Stimulated activated CD8-positive, alpha-beta memory T cell treated with anti-CD3 and anti-CD28 coated beads, Interleukin-12 subunit alpha, Interleukin-12 subunit beta, amount 100 ng/mL, for 1 hour (primary cell): Measurements from ENCODE around the gene CERS5.

Experiments used
- DNase-seq: peaks from one replicate; pipeline ENCODE4 v3.0.0-alpha.2; 2020; ENCODE audit warnings: low read depth

CERS5 gene, protein sequence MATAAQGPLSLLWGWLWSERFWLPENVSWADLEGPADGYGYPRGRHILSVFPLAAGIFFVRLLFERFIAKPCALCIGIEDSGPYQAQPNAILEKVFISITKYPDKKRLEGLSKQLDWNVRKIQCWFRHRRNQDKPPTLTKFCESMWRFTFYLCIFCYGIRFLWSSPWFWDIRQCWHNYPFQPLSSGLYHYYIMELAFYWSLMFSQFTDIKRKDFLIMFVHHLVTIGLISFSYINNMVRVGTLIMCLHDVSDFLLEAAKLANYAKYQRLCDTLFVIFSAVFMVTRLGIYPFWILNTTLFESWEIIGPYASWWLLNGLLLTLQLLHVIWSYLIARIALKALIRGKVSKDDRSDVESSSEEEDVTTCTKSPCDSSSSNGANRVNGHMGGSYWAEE

DNA sequence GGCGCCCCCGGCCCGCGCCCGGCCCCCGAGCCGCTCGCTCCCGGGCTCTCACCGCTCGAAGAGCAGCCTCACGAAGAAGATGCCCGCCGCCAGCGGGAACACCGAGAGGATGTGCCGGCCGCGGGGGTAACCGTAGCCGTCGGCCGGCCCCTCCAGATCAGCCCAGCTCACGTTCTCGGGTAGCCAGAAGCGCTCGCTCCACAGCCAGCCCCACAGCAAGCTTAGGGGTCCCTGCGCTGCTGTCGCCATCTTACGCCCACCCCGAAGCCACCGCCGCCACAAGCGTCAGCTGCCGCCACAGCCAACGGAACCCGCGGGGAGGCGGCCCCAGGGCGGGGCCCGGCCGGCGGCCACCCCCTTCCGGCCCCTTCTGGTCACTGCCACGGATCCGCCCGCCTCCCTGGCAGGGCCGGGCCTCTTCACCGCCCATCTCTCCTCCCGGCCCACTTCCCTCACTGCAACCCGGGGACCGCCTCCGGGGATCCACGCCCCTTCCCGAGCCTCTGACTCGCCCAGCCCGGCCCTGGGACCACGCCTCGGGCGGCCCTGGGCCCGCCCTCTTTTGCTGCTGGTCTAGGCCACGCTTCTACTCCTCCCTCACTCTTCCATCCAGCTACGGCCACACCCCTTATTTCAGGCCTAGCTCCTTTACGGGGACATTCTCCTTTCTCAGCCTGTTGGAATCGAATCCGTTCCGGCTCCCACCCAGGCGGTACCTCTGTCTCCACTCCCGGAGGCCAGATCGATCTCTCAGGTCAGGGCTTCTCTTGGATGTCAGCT lies at the start of gene CERS5:
TSS of gene CERS5 (minus strand) at position 321 of the 780 bp plus-strand sequence. CDS start at position 249, 72 bp downstream.
- DNase-seq = peak; percentile 90

DNA sequence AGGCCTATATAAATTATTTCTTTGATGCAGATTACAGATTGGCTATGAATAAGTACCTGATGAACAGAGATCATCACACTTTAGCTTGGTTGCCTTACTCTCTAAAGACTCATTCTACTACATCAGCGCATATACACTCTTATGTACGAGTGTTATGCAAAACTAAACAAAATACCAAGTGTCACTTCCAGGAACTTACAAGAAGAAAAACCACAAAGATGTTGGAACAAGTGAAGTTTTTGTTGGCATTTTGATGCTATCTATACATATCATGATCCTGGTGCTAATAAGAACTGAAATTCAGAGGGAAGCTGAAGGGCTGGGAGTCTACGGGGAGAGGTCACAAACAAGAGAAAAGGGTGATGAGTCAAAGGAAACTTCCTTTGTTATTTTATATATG lies 47.9 kb upstream of the CERS5 start:
- DNase-seq = no peak

DNA sequence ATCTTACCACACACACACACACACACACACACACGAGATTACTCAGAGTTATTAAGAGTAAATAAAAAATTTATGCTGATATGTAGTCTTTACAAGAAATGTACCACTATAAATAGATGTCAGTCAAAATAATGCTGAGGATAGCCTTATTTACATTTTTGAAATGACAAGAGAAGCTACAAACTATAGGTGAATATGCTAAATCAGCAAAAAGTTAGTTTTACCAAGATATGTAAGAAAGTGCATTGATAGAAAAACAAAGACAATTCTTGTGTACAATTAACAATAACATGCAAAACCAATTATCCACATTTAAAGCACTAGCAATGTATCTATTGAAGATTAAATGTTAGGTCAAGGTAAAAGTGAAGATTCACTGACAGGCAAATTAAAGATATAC lies 46.8 kb upstream of the CERS5 start:
- no peak for DNase-seq

DNA sequence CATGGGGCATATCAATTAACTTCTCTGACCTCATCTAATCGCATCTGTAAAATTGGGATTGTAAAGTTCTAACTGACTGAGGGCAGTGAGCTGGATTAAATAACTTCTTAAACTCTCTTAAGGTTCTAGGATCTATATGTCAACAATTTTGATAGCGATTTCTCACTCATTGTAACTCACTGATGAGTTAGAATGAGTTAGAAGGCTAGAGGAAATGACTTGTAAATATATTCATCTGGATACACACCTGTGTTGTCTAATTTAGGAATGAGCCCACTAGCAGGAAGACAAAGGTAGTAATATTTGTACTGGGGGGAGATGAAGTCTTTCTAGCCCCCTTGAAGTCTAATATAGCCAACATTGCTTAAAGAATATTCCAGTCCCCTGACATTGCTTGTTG lies 46.3 kb upstream of the CERS5 start:
- DNase-seq = no peak

DNA sequence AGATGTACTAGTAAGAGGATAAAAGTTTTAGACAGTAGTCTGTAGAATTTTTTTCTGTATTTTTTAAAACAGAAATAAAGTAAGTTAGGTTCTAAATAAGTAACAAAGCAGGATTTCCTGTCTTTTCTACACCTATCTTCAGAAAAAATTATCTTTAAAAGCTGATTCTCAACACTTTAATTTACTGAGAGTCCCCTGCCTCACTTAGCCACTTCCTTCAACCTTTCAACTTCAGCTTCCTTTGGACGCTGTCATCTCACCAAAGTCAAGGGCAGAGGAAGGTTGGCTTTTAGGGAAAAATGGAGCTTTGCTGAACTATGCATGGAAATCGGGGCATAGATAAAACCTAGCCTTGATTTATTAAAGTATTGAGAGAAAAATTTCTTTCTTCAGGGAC lies 44.9 kb upstream of the CERS5 start:
- DNase-seq = no peak

DNA sequence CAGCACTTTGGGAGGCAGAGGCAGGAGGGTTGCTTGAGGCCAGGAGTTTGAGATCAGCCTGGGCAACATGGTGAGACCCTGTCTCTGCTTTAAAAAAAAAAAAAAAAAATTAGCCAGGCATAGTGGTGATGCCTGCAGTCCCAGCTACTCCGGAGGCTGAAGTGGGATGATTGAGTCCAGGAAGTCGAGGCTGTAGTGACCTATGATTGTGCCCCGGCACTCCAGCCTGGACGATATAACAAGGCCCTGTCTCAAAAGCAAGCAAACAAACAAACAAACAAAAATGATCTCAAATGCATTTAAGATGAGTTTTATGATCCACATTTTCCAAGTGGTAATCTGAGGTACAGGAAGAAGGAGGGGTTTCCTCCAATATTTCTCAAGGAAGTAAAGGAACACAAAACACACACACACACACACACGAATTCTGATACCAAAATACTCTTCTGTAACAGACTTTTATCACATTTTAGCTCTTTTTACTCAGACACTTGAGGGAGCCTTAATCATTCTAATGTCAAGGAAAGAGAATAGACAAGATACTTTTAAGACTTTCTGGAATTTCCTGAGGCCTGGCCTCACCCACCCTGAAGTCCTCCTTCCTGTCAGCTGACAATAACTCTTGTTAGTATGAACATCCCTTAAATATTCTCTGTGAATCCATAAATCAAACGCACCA lies 44.4 kb upstream of the CERS5 start:
- no peak for DNase-seq

DNA sequence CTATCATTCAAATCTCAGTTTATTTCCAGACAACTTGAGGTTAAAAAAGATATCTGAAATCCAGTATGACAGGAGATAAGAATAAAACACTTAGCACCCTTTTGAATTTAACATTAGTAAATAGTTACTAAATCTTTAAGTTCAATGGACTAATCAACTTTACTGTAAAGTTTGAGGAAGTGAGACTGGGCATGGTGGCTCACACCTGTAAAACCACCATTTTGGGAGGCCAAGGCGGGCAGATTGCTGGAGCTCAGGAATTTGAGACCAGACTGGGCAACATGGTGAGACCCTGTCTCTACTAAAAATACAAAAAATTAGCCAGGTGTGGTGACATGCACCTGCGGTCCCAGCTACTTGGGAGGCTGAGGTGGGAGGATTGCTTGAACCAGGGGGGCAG lies 40.3 kb upstream of the CERS5 start:
- DNase-seq = no peak

DNA sequence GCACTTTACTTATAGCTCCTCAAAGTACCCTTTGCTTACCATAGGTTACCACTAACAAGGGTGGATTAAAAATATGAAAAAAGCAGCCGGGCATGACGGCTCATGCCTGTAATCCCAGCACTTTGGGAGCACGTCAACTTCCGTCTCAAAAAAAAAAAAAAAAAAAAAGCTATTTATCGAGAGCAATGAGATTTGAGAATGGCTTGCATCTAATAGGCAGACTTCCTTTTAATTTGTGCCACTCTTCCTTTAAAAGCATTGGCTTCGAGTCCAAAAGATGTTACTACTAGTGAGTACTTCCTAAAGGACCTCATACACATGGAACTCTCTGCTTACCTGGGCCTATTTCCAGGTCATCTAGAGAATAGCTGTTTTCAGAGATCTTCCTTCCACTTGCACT lies 38.5 kb upstream of the CERS5 start:
- DNase-seq = no peak

DNA sequence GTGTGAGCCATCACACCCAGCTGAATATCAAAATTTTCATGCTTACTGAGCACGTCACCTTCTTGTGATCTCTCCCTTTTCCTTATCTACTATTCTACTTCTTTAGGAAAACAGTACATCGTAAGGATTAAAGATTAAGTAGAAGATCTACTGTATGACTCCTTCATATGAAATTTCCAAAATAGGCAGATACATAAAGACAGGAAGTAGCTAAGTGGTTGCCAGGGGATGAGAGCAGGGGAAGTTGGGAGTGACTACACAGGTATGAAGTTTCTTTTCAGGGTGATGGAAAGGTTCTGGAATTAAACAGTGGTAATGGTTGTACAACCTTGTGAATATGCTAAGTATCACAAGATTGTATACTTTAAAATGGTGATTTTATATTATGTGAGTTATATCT lies 36.5 kb upstream of the CERS5 start:
- DNase-seq = no peak

DNA sequence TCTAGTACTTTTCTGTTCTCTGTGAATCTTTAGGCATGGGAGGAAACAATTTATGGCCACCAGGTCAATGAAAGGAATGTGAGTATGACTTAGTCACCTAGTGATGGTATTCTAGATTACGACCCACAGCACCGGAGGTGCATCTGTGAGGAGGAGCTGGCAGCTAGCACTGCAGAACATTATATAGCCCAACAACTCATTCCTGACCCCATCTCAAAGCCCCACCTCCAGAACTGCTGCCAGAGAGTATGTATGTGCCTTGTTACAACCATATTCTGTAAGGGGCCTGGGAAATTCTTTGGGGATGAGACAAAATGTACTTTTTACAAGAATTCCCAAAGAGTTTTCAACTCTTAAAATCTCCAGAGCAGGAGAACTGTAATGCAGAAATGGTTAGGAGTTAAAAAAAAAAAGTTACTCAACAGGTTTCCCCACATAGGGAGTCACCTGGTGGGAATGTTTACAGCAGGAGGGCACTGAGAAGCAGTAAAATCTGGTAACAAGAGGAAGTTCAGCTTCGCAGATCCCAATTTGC lies 34.9 kb upstream of the CERS5 start:
- no peak for DNase-seq

DNA sequence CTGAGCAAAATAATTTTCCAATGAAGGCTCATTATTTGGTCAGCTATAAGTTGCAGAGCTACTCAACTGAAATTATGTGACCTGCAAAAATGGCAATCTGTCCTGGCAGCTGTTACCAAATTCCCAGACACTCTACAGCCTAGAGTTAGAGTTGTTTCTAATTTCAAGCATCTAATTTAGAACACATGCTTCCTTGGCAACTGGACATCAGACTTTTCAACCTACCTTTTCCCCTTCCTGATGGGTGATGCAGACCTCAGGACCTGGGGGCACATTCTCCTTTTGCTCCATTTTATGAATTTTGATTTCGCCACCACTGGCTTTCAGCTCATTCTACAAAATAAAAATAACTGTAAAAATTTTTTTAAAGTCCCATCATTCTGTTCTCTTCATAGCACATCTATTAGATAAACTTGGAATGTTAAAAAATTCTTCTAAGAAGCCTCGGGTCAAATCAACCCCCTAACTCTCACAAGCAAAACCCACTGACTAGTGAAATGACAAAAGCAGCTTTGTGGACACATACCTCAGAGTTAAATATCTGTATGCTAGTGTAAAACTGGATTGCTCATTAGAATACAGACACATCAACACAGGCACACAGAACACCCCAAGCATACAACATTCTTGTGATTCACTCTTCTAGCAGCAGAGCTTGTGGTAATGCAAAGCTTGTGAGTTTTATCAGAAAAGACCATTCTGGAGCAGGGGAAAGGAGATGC lies 33.5 kb upstream of the CERS5 start:
- no peak for DNase-seq

DNA sequence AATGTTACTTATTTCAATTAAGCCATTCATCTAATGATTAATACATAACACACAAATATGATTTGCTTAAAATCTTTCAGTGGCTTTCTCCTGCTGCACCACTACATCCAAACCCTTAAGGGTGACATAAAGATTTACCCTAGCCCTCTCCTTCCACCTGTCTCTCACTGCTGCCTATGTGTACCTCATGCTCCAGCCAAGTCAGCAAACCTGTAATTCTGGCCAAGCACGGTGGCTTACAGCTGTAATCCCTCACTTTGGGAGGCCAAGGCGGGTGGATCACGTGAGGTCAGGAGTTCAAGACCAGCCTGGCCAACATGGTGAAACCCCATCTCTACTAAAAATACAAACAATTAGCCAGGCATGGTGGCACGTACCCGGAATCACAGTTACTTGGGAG lies 31.7 kb upstream of the CERS5 start:
- no peak for DNase-seq

DNA sequence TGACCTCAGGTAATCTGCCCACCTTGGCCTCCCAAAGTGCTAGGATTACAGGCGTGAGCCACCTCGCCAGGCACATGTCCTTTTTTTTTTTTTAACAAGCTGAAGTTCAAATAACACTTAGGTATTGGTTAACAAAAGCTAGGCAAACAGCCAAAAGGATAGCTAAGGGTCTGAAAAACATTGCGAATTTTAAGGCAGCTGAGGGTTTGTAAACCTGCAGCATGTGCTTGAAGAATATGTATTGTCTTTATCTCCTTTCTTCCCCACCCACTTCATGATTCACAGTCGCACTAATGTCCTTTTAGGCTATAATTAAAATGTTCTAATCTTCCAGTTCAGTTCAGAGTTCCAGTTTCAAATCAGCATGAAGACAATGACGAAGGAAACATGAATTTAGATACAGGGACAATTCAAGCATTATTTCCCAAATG lies 30.1 kb upstream of the CERS5 start:
- DNase-seq = no peak

DNA sequence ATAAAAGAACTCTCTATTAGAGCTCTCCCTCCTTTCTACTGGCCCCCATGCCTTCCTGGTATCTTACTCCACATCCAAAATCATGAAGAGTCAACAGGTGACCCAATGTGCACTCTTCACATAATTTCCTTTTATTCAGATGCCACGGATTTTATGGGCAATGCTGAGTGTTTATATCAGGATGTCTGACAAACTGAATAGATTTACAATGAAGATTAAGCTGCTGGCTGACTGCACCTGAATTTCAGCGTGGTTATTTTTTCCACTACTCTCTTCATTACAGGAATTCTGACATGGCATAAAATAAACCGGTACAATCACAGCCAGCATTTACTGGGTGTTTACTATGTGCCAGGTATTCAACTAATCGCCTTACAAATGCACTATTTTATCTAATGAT lies 29.4 kb upstream of the CERS5 start:
- no peak for DNase-seq

DNA sequence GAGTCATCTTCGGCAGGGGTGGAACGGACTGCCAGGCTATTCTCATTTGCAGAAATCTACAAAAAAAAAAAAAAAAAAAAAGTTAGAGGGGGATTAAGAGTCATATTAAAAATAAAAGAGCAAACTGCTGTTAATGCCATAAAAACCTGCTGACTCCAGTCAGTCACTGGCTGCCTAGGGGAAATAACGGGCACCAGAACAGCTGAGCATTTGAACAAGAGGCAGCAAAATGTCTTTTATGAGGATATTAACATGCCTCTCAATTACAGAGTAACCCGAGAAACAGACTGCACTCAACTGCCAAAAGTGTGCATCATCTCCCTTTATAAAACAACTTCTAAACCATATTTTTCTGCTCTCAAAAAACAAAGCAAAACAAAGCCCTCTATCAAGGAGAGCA lies 28.7 kb upstream of the CERS5 start:
- no peak for DNase-seq

DNA sequence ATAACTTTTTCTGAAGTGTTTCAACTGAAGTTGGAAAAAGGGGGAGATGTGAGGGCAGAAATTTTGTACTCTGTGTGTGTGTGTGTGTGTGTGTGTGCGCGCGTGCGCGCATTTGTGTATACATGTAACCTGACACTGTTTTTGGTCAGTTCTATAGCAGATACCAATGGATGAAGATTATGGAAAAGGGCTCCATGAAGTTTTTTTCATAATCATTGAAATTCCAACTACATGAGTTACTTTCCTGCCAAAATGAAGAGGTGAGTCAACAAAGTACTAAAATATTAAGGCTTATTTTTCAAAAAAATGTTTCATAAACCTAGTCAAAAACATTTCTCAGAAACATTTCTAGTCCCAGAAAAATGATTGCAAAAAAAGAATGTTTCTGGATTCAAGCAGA lies 25.7 kb upstream of the CERS5 start:
- no peak for DNase-seq

DNA sequence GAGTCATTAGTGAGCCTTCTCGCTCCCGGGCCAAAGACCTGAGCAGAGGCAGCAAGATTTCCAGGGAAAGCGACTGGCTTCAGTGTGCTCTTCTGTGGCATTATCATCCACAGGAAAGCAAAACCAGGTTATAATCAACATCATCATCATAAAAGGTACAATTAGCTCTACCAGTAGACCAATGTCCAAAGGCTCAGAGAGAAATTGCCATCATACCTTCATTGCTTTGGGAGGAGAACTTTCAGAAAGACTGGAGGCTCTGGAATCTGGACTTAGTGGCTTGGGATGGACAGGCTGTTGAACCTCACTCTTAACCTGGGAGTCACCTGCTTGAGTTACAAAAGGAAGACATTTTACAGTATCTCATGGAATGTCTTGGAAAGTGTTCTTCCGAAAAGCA lies 25.1 kb upstream of the CERS5 start:
- DNase-seq = no peak

DNA sequence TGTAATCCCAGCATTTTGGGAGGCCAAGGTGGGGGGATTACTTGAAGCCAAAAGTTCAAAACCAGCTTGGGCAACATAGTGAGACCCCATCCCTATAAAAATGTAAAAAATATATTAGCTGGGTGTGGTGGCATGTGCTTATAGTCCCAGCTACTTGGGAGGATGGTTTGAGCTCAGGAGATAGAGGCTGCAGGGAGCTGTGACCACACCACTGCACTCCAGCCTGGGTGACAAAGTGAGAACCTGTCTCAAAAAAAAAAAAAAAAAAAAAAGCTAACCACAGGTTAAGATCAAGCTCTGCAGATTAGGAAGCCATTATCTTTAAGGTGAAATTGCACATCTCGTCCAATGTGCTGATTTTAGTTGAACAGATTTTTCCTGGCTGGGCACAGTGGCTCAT lies 23.7 kb upstream of the CERS5 start:
- DNase-seq = no peak

DNA sequence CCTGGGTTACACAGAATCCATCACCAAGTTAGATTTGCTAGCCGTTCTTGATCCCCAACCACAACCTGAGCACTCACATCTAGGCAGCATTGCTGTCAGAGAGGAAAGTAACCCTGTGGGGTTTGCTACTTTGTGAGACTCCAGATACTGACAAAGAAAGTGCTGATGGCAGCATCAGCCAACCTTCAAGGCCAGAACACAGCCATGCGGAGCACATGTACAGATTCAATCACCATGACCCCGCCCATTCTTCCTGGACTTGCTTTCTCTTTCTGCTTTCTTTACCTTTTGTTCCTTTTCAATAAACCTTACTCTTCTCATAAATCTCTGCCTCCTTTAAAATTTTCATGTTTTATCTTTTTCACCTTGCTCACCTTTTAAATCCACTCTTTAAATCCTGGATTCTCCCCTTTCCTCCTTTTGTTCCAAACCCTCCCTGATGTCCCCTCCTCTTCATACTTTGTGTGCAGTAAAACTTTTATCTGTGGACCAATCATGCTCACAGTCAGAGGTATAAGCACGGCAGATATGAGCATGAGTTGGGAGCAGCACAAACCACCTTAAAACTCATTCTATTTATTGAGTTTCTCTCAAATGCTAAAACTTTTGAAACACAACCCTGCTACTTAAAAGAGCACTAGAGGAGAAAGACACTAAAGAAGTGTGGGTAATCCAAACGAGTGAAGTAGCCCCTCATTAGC lies 21.9 kb upstream of the CERS5 start:
- DNase-seq = no peak

DNA sequence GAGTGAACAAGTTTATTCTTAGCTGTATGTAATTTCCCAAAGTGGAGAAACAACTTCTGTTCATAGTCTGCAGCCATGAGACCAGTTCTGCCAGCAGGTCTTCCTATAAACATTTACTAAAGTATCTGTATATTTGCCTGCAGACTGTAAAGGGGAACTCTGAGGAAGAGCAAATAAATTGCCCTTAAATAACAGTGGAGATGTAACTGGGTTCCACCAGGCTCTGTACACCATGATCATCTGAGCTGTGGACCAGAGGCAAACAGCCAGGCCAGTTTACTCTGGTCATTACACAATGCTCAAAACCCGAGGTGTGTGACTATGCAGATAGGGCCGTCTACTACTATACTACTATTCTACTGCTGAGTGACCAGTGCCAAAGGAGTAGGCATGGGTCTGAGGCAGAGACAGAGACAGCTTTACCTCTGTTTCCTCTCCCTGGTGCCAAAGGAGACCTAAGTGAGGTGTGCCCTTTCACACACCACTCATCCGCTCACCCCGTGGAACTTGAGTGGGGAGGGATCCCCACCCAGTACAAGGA lies 21.1 kb upstream of the CERS5 start:
- DNase-seq = no peak
